Measurements from ENCODE around the gene SEC16B.

Gene SEC16B

GRCh38 chr1:177935638-177936415 is 34.0 kb downstream of the SEC16B start:
- TF ChIP-seq CTCF (conservative IDR thresholded peaks at IDR 0.05; ENCODE audit: low read depth, low read length) = no peak
- Histone ChIP-seq H3K36me3 (ENCODE audit: insufficient read depth) (no peaks in the 10 kb centered on the region), H2AFZ (ENCODE audit: low read depth) (no peak overlapping the region), H3K27me3 (ENCODE audit: insufficient read depth, low read depth) (no peaks in the 10 kb centered on the region), H3K9ac (no peak overlapping the region), H3K79me2 (ENCODE audit: insufficient read depth, low read depth) (no peaks in the 10 kb centered on the region), H3K4me3 (IDR thresholded peaks at IDR 0.05; ENCODE audit: insufficient read depth, low read depth, low read length) (no peak overlapping the region), H3K4me2 (no peak overlapping the region), H3K27ac (no peak overlapping the region), H4K20me1 (ENCODE audit: insufficient read depth) (no peaks in the 10 kb centered on the region), H3K4me1 (ENCODE audit: low read depth, poor library complexity, severe bottlenecking) (peaks cover 19% of the 10 kb centered on the region)

- no peak overlapping the region for H3K9ac ChIP-seq
- H3K27me3 ChIP-seq (ENCODE audit: insufficient read depth, low read depth) = no peaks in the 10 kb centered on the region
- no peak for TF ChIP-seq CTCF (conservative IDR thresholded peaks at IDR 0.05; ENCODE audit: low read depth, low read length)
- H3K36me3 ChIP-seq (ENCODE audit: insufficient read depth) = no peaks in the 10 kb centered on the region
- peaks cover 19% of the 10 kb centered on the region for H3K4me1 ChIP-seq (ENCODE audit: low read depth, poor library complexity, severe bottlenecking)
- no peak overlapping the region for H3K27ac ChIP-seq
- H2AFZ ChIP-seq (ENCODE audit: low read depth) = no peak overlapping the region
- H3K79me2 ChIP-seq (ENCODE audit: insufficient read depth, low read depth) = no peaks in the 10 kb centered on the region
- H3K4me2 ChIP-seq = no peak overlapping the region
- no peak overlapping the region for H3K4me3 ChIP-seq (IDR thresholded peaks at IDR 0.05; ENCODE audit: insufficient read depth, low read depth, low read length)
- no peaks in the 10 kb centered on the region for H4K20me1 ChIP-seq (ENCODE audit: insufficient read depth)
Measured at GRCh38 chr1:177934927-177935326, 34.9 kb downstream of the SEC16B start.

GRCh38 chr1:177934461-177934860 is 35.4 kb downstream of the SEC16B start:
- H3K4me3 ChIP-seq (IDR thresholded peaks at IDR 0.05; ENCODE audit: insufficient read depth, low read depth, low read length) = no peak overlapping the region
- H3K4me2 ChIP-seq = no peak overlapping the region
- H4K20me1 ChIP-seq (ENCODE audit: insufficient read depth) = no peaks in the 10 kb centered on the region
- H3K4me1 ChIP-seq (ENCODE audit: low read depth, poor library complexity, severe bottlenecking) = peaks cover 19% of the 10 kb centered on the region
- H3K27me3 ChIP-seq (ENCODE audit: insufficient read depth, low read depth) = no peaks in the 10 kb centered on the region
- no peak overlapping the region for H2AFZ ChIP-seq (ENCODE audit: low read depth)
- H3K36me3 ChIP-seq (ENCODE audit: insufficient read depth) = no peaks in the 10 kb centered on the region
- no peak overlapping the region for H3K27ac ChIP-seq
- H3K79me2 ChIP-seq (ENCODE audit: insufficient read depth, low read depth) = no peaks in the 10 kb centered on the region
- H3K9ac ChIP-seq = no peak overlapping the region
- TF ChIP-seq CTCF (conservative IDR thresholded peaks at IDR 0.05; ENCODE audit: low read depth, low read length) = no peak

- Histone ChIP-seq H3K4me1 (ENCODE audit: low read depth, poor library complexity, severe bottlenecking) (peaks cover 19% of the 10 kb centered on the region), H3K27ac (no peak overlapping the region), H3K79me2 (ENCODE audit: insufficient read depth, low read depth) (no peaks in the 10 kb centered on the region), H3K27me3 (ENCODE audit: insufficient read depth, low read depth) (no peaks in the 10 kb centered on the region), H3K4me3 (IDR thresholded peaks at IDR 0.05; ENCODE audit: insufficient read depth, low read depth, low read length) (no peak overlapping the region), H4K20me1 (ENCODE audit: insufficient read depth) (no peaks in the 10 kb centered on the region), H3K9ac (no peak overlapping the region), H3K4me2 (no peak overlapping the region), H2AFZ (ENCODE audit: low read depth) (no peak overlapping the region), H3K36me3 (ENCODE audit: insufficient read depth) (no peaks in the 10 kb centered on the region)
- TF ChIP-seq CTCF (conservative IDR thresholded peaks at IDR 0.05; ENCODE audit: low read depth, low read length) = no peak
Measured at GRCh38 chr1:177933881-177934280, 36.0 kb downstream of the SEC16B start.
